ENCODE results near the gene SZT2.

GRCh38 chr1:43352881-43353280 lies 36.8 kb upstream of the SZT2 start:
- no peak for TF ChIP-seq CTCF (IDR thresholded peaks at IDR 0.05)
- TF ChIP-seq POLR2A (IDR thresholded peaks at IDR 0.05), result no peak
